Thyroid gland (tissue), 4 donors: ENCODE data around the gene EME1.

Experiments used
- CTCF ChIP-seq, 6 experiments: fragments of 200-600 bp in 3 of 6; fragments of 450-650 bp in 3 of 6; sonication (generic) in 3 of 6; IDR thresholded peaks; one replicate each; pipeline ENCODE4 v1.5.1; 2016 to 2019; ENCODE audit warnings: antibody characterized with exemption in 6 of 6, mild to moderate bottlenecking in 2 of 6, inconsistent platforms in 1 of 6, moderate library complexity in 1 of 6
- POLR2A ChIP-seq, 2 donors: fragments of 450-650 bp; IDR thresholded peaks; one replicate each; pipeline ENCODE4 v1.6.1; 2017; ENCODE audit warnings: antibody characterized with exemption in 2 of 2, mild to moderate bottlenecking in 2 of 2, moderate library complexity in 1 of 2

GRCh38 chr17:50370052-50370451 lies 3.0 kb upstream of the EME1 start:
- TF ChIP-seq CTCF (IDR thresholded peaks at IDR 0.05) (no peak), POLR2A (IDR thresholded peaks at IDR 0.05) (no peak)
